Hepatocyte (in vitro differentiated cells): ENCODE results near the gene APOB. TPM values are rescaled to one million over a fixed set of nuclear protein-coding genes. Genes with fewer than 3 reads are reported as not detected.

Experiments used
- DNase-seq: peaks from one replicate; pipeline ENCODE4 v3.0.0-alpha.2; 2016; ENCODE audit warnings: low spot score
- H2AFZ ChIP-seq: fragments of 200-600 bp; sonication (generic); 2 replicates; pipeline ENCODE4 v1.6.0; 2016; ENCODE audit warnings: antibody characterized with exemption, mild to moderate bottlenecking
- H3K27ac ChIP-seq: fragments of 200-600 bp; sonication (generic); 2 replicates; pipeline ENCODE4 v1.5.1; 2016; ENCODE audit warnings: mild to moderate bottlenecking
- H3K27me3 ChIP-seq: fragments of 200-600 bp; sonication (generic); 2 replicates; pipeline ENCODE4 v1.6.1; 2016
- H3K36me3 ChIP-seq: fragments of 200-600 bp; sonication (generic); replicated peaks from 2 replicates; pipeline ENCODE4 v1.5.1; 2016; ENCODE audit warnings: low read depth; ENCODE audit not compliant: insufficient read depth
- H3K4me1 ChIP-seq: fragments of 200-600 bp; sonication (generic); 2 replicates; pipeline ENCODE4 v1.5.1; 2016; ENCODE audit warnings: mild to moderate bottlenecking, moderate library complexity; ENCODE audit not compliant: insufficient read depth
- H3K4me2 ChIP-seq: fragments of 200-600 bp; sonication (generic); 2 replicates; pipeline ENCODE4 v1.6.0; 2016
- H3K4me3 ChIP-seq: fragments of 200-600 bp; sonication (generic); 2 replicates; pipeline ENCODE4 v1.5.1; 2016; ENCODE audit warnings: mild to moderate bottlenecking
- H3K79me2 ChIP-seq: fragments of 200-600 bp; sonication (generic); 2 replicates; pipeline ENCODE4 v1.6.0; 2017; ENCODE audit warnings: mild to moderate bottlenecking
- H3K9me2 ChIP-seq: fragments of 200-600 bp; sonication (generic); replicated peaks from 2 replicates; pipeline ENCODE4 v1.6.0; 2017; ENCODE audit warnings: mild to moderate bottlenecking; ENCODE audit not compliant: insufficient read depth
- H3K9me3 ChIP-seq: fragments of 200-600 bp; sonication (generic); 2 replicates; pipeline ENCODE4 v1.5.1; 2016; ENCODE audit warnings: low read depth, mild to moderate bottlenecking
- H4K20me1 ChIP-seq: fragments of 200-600 bp; sonication (generic); 2 replicates; pipeline ENCODE4 v1.6.0; 2016; ENCODE audit warnings: mild to moderate bottlenecking; ENCODE audit not compliant: insufficient read depth, poor library complexity, severe bottlenecking
- CTCF ChIP-seq: fragments of 200-600 bp; sonication (generic); IDR thresholded peaks from 2 replicates; pipeline ENCODE4 v1.5.1; 2016; ENCODE audit warnings: antibody characterized with exemption, mild to moderate bottlenecking; ENCODE audit not compliant: poor library complexity
- EZH2 ChIP-seq: fragments of 200-600 bp; sonication (generic); IDR thresholded peaks from 2 replicates; pipeline ENCODE4 v1.6.1; 2016; ENCODE audit warnings: antibody characterized with exemption, mild to moderate bottlenecking, borderline replicate concordance
- EZH2phosphoT487 ChIP-seq: fragments of 200-600 bp; sonication (generic); IDR thresholded peaks from one replicate; pipeline ENCODE4 v1.6.1; 2018; ENCODE audit warnings: antibody characterized with exemption, mild to moderate bottlenecking, low read depth, moderate library complexity; ENCODE audit not compliant: unreplicated experiment, severe bottlenecking
- WGBS: methylation state at CpG from one replicate; pipeline ENCODE4 v1.1.6; 2016; ENCODE audit warnings: low lambda C conversion rate; ENCODE audit errors: missing lambda C conversion rate; 5-methylcytosine and 5-hydroxymethylcytosine counted together
- polyA plus RNA-seq: library from polyadenylated mRNA; unstranded; fragments of >200 nt; fragmentation: Nextera tagmentation; extraction: Ambion mirVana; gene quantifications from 2 replicates; pipeline ENCODE4 v1.2.1, GENCODE V29; 2016
- total RNA-seq: library from RNA; depleted of rRNA; stranded (reverse); fragments of >200 nt; gene quantifications from 2 replicates; pipeline ENCODE4 v1.2.3, GENCODE V29; 2014

The APOB gene
- total and polyA plus RNA-seq, 2 experiments from 2014 or later = 184 to 814 TPM

GRCh38 chr2:21019000-21019677 is 24.7 kb downstream of the APOB start:
- H4K20me1 ChIP-seq = no peaks in the 10 kb centered on the region
- no peak overlapping the region for H3K27ac ChIP-seq
- no peak overlapping the region for H2AFZ ChIP-seq
- 98% methylated on average over 3 of the region's 3 CpGs for WGBS
- no peak for TF ChIP-seq CTCF
- TF ChIP-seq EZH2 = no peak
- TF ChIP-seq EZH2phosphoT487 = no peak
- H3K4me2 ChIP-seq = no peak overlapping the region
- H3K4me3 ChIP-seq = no peak overlapping the region
- no peak for DNase-seq
- no peaks in the 10 kb centered on the region for H3K4me1 ChIP-seq
- no peaks in the 10 kb centered on the region for H3K9me2 ChIP-seq
- H3K79me2 ChIP-seq = no peaks in the 10 kb centered on the region
- H3K9me3 ChIP-seq = no peaks in the 10 kb centered on the region
- no peaks in the 10 kb centered on the region for H3K27me3 ChIP-seq
- no peaks in the 10 kb centered on the region for H3K36me3 ChIP-seq

- no peaks in the 10 kb centered on the region for H4K20me1 ChIP-seq
- no peak overlapping the region for H3K4me2 ChIP-seq
- WGBS = 97% methylated on average over 2 of the region's 2 CpGs
- H3K9me3 ChIP-seq = no peaks in the 10 kb centered on the region
- no peaks in the 10 kb centered on the region for H3K9me2 ChIP-seq
- H3K4me3 ChIP-seq = no peak overlapping the region
- H3K4me1 ChIP-seq = no peaks in the 10 kb centered on the region
- H3K36me3 ChIP-seq = no peaks in the 10 kb centered on the region
- no peak for DNase-seq
- H3K27ac ChIP-seq = no peak overlapping the region
- TF ChIP-seq CTCF (no peak), EZH2phosphoT487 (no peak), EZH2 (no peak)
- H3K79me2 ChIP-seq = no peaks in the 10 kb centered on the region
- H3K27me3 ChIP-seq = no peaks in the 10 kb centered on the region
- no peak overlapping the region for H2AFZ ChIP-seq
Measured at GRCh38 chr2:21018290-21018689, 25.6 kb downstream of the APOB start.

- H3K27me3 ChIP-seq = no peaks in the 10 kb centered on the region
- H3K9me2 ChIP-seq = no peaks in the 10 kb centered on the region
- TF ChIP-seq EZH2phosphoT487 = no peak
- TF ChIP-seq CTCF = no peak
- no peak for TF ChIP-seq EZH2
- no peaks in the 10 kb centered on the region for H3K36me3 ChIP-seq
- H3K79me2 ChIP-seq = no peaks in the 10 kb centered on the region
- DNase-seq = no peak
- 84% methylated on average over 4 of the region's 4 CpGs for WGBS
- no peak overlapping the region for H3K27ac ChIP-seq
- H4K20me1 ChIP-seq = no peaks in the 10 kb centered on the region
- H3K4me2 ChIP-seq = no peak overlapping the region
- no peak overlapping the region for H3K4me3 ChIP-seq
- no peak overlapping the region for H2AFZ ChIP-seq
- H3K9me3 ChIP-seq = no peaks in the 10 kb centered on the region
- H3K4me1 ChIP-seq = no peaks in the 10 kb centered on the region
Measured at GRCh38 chr2:21017748-21018276, 26.1 kb downstream of the APOB start.
